Measurements from ENCODE around the gene WASL.
A peak's percentile ranks its signal among the peaks of the same experiment; 100 is the strongest.
"Not testable (repeated sequence)": the region's sequence is repeated elsewhere in the genome, so short reads cannot be mapped to it uniquely, and the experiment has no call there.

Gene WASL

GRCh38 chr7:123782071-123782798 lies 33.4 kb upstream of the WASL start:
- Histone ChIP-seq H4K20me1 (ENCODE audit: insufficient read depth, low read length) (no peaks in the 10 kb centered on the region), H3K4me2 (ENCODE audit: low read length) (no peak overlapping the region), H3K36me3 (replicated peaks; ENCODE audit: low read depth, low read length) (no peaks in the 10 kb centered on the region), H3K4me3 (ENCODE audit: low read length) (no peak overlapping the region), H3K9ac (ENCODE audit: low read length) (no peak overlapping the region), H3K4me1 (ENCODE audit: low read length) (peaks cover 5% of the 10 kb centered on the region; the same call in 1 of the 2 replicates), H3K79me2 (ENCODE audit: low read length) (no peaks in the 10 kb centered on the region), H2AFZ (ENCODE audit: low read depth, low read length) (no peak overlapping the region), H3K27me3 (ENCODE audit: low read depth, low read length) (no peaks in the 10 kb centered on the region), H3K27ac (ENCODE audit: low read length) (no peak overlapping the region), H3K9me3 (ENCODE audit: insufficient read depth, low read length) (no peaks in the 10 kb centered on the region)
- TF ChIP-seq EZH2phosphoT487 (IDR thresholded peaks at IDR 0.05; ENCODE audit: low read depth) (no peak), CTCF (IDR thresholded peaks at IDR 0.05; ENCODE audit: low read depth, low read length) (no peak)

GRCh38 chr7:123780472-123780871 lies 31.7 kb upstream of the WASL start:
- H3K4me2 ChIP-seq (ENCODE audit: low read length); H3K4me3 ChIP-seq (ENCODE audit: low read length): not testable (repeated sequence)
- H2AFZ ChIP-seq (ENCODE audit: low read depth, low read length), result peak overlapping the region; percentile 33; the same call in 1 of the 2 replicates

GRCh38 chr7:123774496-123774895 lies 25.7 kb upstream of the WASL start:
- H3K27ac ChIP-seq (ENCODE audit: low read length), result no peak overlapping the region
- H3K9me3 ChIP-seq (ENCODE audit: insufficient read depth, low read length), result no peaks in the 10 kb centered on the region
- no peak overlapping the region for H3K4me3 ChIP-seq (ENCODE audit: low read length)
- no peak overlapping the region for H3K4me2 ChIP-seq (ENCODE audit: low read length)
- no peaks in the 10 kb centered on the region for H3K36me3 ChIP-seq (replicated peaks; ENCODE audit: low read depth, low read length)
- H3K9ac ChIP-seq (ENCODE audit: low read length), result no peak overlapping the region
- H4K20me1 ChIP-seq (ENCODE audit: insufficient read depth, low read length), result no peaks in the 10 kb centered on the region
- no peaks in the 10 kb centered on the region for H3K27me3 ChIP-seq (ENCODE audit: low read depth, low read length)
- TF ChIP-seq EZH2phosphoT487 (IDR thresholded peaks at IDR 0.05; ENCODE audit: low read depth) (no peak), CTCF (IDR thresholded peaks at IDR 0.05; ENCODE audit: low read depth, low read length) (no peak)
- H3K79me2 ChIP-seq (ENCODE audit: low read length), result no peaks in the 10 kb centered on the region
- peaks cover 15% of the 10 kb centered on the region for H3K4me1 ChIP-seq (ENCODE audit: low read length)
- no peak overlapping the region for H2AFZ ChIP-seq (ENCODE audit: low read depth, low read length)

More at GRCh38 chr7:123780472-123780871, 31.7 kb upstream of the WASL start:
- not testable (repeated sequence) for H3K4me1 ChIP-seq (ENCODE audit: low read length); H4K20me1 ChIP-seq (ENCODE audit: insufficient read depth, low read length); H3K9me3 ChIP-seq (ENCODE audit: insufficient read depth, low read length); H3K9ac ChIP-seq (ENCODE audit: low read length); H3K36me3 ChIP-seq (replicated peaks; ENCODE audit: low read depth, low read length); H3K27ac ChIP-seq (ENCODE audit: low read length); H3K79me2 ChIP-seq (ENCODE audit: low read length); H3K27me3 ChIP-seq (ENCODE audit: low read depth, low read length)

GRCh38 chr7:123773481-123773880 lies 24.7 kb upstream of the WASL start:
- Histone ChIP-seq H3K79me2 (ENCODE audit: low read length) (no peaks in the 10 kb centered on the region), H3K36me3 (replicated peaks; ENCODE audit: low read depth, low read length) (no peaks in the 10 kb centered on the region), H3K27ac (ENCODE audit: low read length) (no peak overlapping the region), H3K4me1 (ENCODE audit: low read length) (peaks cover 15% of the 10 kb centered on the region), H3K9ac (ENCODE audit: low read length) (no peak overlapping the region), H3K4me2 (ENCODE audit: low read length) (no peak overlapping the region), H3K27me3 (ENCODE audit: low read depth, low read length) (no peaks in the 10 kb centered on the region), H3K9me3 (ENCODE audit: insufficient read depth, low read length) (no peaks in the 10 kb centered on the region), H2AFZ (ENCODE audit: low read depth, low read length) (no peak overlapping the region), H4K20me1 (ENCODE audit: insufficient read depth, low read length) (no peaks in the 10 kb centered on the region), H3K4me3 (ENCODE audit: low read length) (no peak overlapping the region)
- no peak for TF ChIP-seq CTCF (IDR thresholded peaks at IDR 0.05; ENCODE audit: low read depth, low read length)
- TF ChIP-seq EZH2phosphoT487 (IDR thresholded peaks at IDR 0.05; ENCODE audit: low read depth), result no peak
